Measurements from ENCODE around the gene VDAC2.

DNA sequence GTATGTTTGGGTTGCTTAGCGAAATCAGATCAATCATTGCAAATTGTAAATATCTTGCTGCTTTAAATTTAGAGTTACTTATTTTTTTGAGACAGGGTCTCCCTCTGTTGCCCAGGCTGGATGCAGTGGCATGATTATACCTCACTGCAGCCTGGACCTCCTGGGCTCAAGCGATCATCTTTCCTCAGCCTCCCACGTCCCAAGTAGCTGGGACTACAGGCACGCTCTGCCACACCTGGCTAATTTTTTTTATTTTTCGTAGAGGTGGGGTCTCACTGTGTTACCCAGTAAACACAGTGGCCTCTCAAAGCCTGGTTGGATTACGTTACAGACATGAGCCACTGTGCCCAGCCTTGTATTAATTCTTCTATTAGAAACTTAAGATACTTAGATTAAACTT is 1.7 kb downstream of the VDAC2 start:
- TF ChIP-seq, protein P1, sequence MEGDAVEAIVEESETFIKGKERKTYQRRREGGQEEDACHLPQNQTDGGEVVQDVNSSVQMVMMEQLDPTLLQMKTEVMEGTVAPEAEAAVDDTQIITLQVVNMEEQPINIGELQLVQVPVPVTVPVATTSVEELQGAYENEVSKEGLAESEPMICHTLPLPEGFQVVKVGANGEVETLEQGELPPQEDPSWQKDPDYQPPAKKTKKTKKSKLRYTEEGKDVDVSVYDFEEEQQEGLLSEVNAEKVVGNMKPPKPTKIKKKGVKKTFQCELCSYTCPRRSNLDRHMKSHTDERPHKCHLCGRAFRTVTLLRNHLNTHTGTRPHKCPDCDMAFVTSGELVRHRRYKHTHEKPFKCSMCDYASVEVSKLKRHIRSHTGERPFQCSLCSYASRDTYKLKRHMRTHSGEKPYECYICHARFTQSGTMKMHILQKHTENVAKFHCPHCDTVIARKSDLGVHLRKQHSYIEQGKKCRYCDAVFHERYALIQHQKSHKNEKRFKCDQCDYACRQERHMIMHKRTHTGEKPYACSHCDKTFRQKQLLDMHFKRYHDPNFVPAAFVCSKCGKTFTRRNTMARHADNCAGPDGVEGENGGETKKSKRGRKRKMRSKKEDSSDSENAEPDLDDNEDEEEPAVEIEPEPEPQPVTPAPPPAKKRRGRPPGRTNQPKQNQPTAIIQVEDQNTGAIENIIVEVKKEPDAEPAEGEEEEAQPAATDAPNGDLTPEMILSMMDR (conservative IDR thresholded peaks at IDR 0.05 in 1 of 2, IDR thresholded peaks at IDR 0.05 in 1 of 2; ENCODE audit: extremely low read depth in 1 of 2, insufficient read depth in 1 of 2, low read depth in 1 of 2, low read length in 2 of 2), result no peak
- no peak for TF ChIP-seq EZH2 (IDR thresholded peaks at IDR 0.05; ENCODE audit: borderline replicate concordance, low read length)
